A673 (cell line): Measurements from ENCODE around the gene BAAT. TPM values are rescaled to one million over a fixed set of nuclear protein-coding genes. Genes with fewer than 3 reads are reported as not detected.

Experiments used
- BruUV-seq: library from RNA; stranded (reverse); fragments of 400-500 nt; replicated peaks from 2 replicates; lab custom pipeline; 2021; lab: Mats Ljungman, UMichigan
- CTCF ChIA-PET: fragments of 300-600 bp; sonication (Branson Sonifier 250); formaldehyde crosslinking; loops from one replicate; lab custom pipeline; 2022; ENCODE audit warnings: antibody characterized with exemption; lab: Charles Lee
- POLR2A ChIA-PET: fragments of 300-600 bp; sonication (Branson Sonifier 250); formaldehyde crosslinking; loops from one replicate; lab custom pipeline; 2022; ENCODE audit warnings: antibody characterized with exemption; ENCODE audit not compliant: low non-redundant PET; lab: Charles Lee
- DNase-seq: peaks from one replicate; pipeline ENCODE4 v3.0.0-alpha.2; 2015; ENCODE audit warnings: low spot score
- H3K27ac ChIP-seq: fragments of 200-600 bp; sonication (generic); 2 replicates; pipeline ENCODE4 v1.5.1; 2016; ENCODE audit warnings: mixed run types, low read depth, mild to moderate bottlenecking, mixed read lengths, antibody characterized with exemption, low read length; ENCODE audit not compliant: poor library complexity, severe bottlenecking
- H3K27me3 ChIP-seq: fragments of 200-600 bp; sonication (generic); replicated peaks from 2 replicates; pipeline ENCODE4 v1.6.1; 2017; ENCODE audit warnings: mixed run types, low read depth, mild to moderate bottlenecking, mixed read lengths, antibody characterized with exemption, low read length; ENCODE audit not compliant: insufficient read depth, poor library complexity
- H3K36me3 ChIP-seq: fragments of 200-600 bp; sonication (generic); 2 replicates; pipeline ENCODE4 v1.6.1; 2016; ENCODE audit warnings: mixed run types, mild to moderate bottlenecking, mixed read lengths, antibody characterized with exemption, low read length; ENCODE audit not compliant: insufficient read depth, poor library complexity, severe bottlenecking
- H3K4me1 ChIP-seq: fragments of 200-600 bp; sonication (generic); 2 replicates; pipeline ENCODE4 v1.6.1; 2017; ENCODE audit warnings: mixed run types, mild to moderate bottlenecking, mixed read lengths, antibody characterized with exemption, low read length; ENCODE audit not compliant: insufficient read depth, poor library complexity, severe bottlenecking
- H3K4me3 ChIP-seq: fragments of 200-600 bp; sonication (generic); 2 replicates; pipeline ENCODE4 v1.5.1; 2016; ENCODE audit warnings: low read depth, mixed run types, mild to moderate bottlenecking, mixed read lengths, low read length; ENCODE audit not compliant: poor library complexity, severe bottlenecking
- H3K9me3 ChIP-seq: fragments of 200-600 bp; sonication (generic); 2 replicates; pipeline ENCODE4 v1.6.1; 2016; ENCODE audit warnings: mixed run types, low read depth, mild to moderate bottlenecking, mixed read lengths, antibody characterized with exemption, low read length; ENCODE audit not compliant: poor library complexity, severe bottlenecking
- CTCF ChIP-seq: fragments of 300-800, 200-600 bp; sonication (generic); conservative IDR thresholded peaks from 2 replicates; pipeline ENCODE4 v1.5.1; 2017; ENCODE audit warnings: low read depth, mild to moderate bottlenecking, antibody characterized with exemption, low read length, moderate library complexity, mixed read lengths
- EZH2 ChIP-seq: fragments of 200-600 bp; sonication (generic); IDR thresholded peaks from 2 replicates; pipeline ENCODE4 v1.6.1; 2017; ENCODE audit warnings: borderline replicate concordance, low read depth, mild to moderate bottlenecking, mixed read lengths, antibody characterized with exemption, low read length; ENCODE audit not compliant: poor library complexity, severe bottlenecking
- intact Hi-C: fragments of 100-400 bp; cut with micrococcal nuclease; formaldehyde crosslinking; loops from one replicate; pipeline ENCODE4 v1.10.0; 2022; ENCODE audit not compliant: unreplicated experiment
- total RNA-seq: library from RNA; stranded (reverse); gene quantifications from 2 replicates; pipeline ENCODE4 v1.2.3, GENCODE V29; 2021

Gene BAAT
- total RNA-seq, 1 experiment from 2014 or later: 0.17 TPM

GRCh38 chr9:101362450-101362849 is 22.4 kb downstream of the BAAT start:
- POLR2A ChIA-PET: no interaction called here

GRCh38 chr9:101360647-101361046 is 24.2 kb downstream of the BAAT start:
- no peaks in the 10 kb centered on the region for H3K4me1 ChIP-seq
- no peak overlapping the region for H3K4me3 ChIP-seq
- H3K27ac ChIP-seq: no peak overlapping the region
- no peaks in the 10 kb centered on the region for H3K9me3 ChIP-seq
- ChIA-PET POLR2A (no interaction called here), CTCF (no interaction called here)
- H3K36me3 ChIP-seq: no peaks in the 10 kb centered on the region
- BruUV-seq: no TSS peak
- intact Hi-C loops: no loop called here
- no peak for DNase-seq
- no peak for TF ChIP-seq CTCF
- no peak for TF ChIP-seq EZH2
- H3K27me3 ChIP-seq: no peaks in the 10 kb centered on the region

More at GRCh38 chr9:101362450-101362849, 22.4 kb downstream of the BAAT start:
- no peaks in the 10 kb centered on the region for H3K27me3 ChIP-seq
- no peak for TF ChIP-seq CTCF
- no TSS peak for BruUV-seq
- CTCF ChIA-PET: no interaction called here
- H3K4me3 ChIP-seq: no peak overlapping the region
- DNase-seq: no peak
- intact Hi-C loops: no loop called here
- no peak overlapping the region for H3K27ac ChIP-seq
- no peaks in the 10 kb centered on the region for H3K36me3 ChIP-seq
- H3K4me1 ChIP-seq: no peaks in the 10 kb centered on the region
- H3K9me3 ChIP-seq: no peaks in the 10 kb centered on the region

GRCh38 chr9:101359679-101360078 is 25.1 kb downstream of the BAAT start:
- H3K27ac ChIP-seq: no peak overlapping the region
- POLR2A ChIA-PET: no interaction called here
- H3K4me1 ChIP-seq: no peaks in the 10 kb centered on the region
- no peak for TF ChIP-seq CTCF
- TF ChIP-seq EZH2: no peak
- H3K9me3 ChIP-seq: no peaks in the 10 kb centered on the region
- H3K27me3 ChIP-seq: no peaks in the 10 kb centered on the region
- H3K4me3 ChIP-seq: no peak overlapping the region
- CTCF ChIA-PET: no interaction called here
- BruUV-seq: no TSS peak
- DNase-seq: no peak
- H3K36me3 ChIP-seq: no peaks in the 10 kb centered on the region
- intact Hi-C loops: no loop called here
